Right ventricle myocardium inferior (tissue), 1 donor: Measurements from ENCODE around the gene NES. TPM values are rescaled to one million over a fixed set of nuclear protein-coding genes. Genes with fewer than 3 reads are reported as not detected.
A peak's percentile ranks its signal among the peaks of the same experiment; 100 is the strongest.

Source experiments
- ATAC-seq: fragments of 200-7000 bp; cut with Tn5 transposase; one replicate; pipeline ENCODE4 v1.9.1; 2020; ENCODE audit warnings: mild to moderate bottlenecking, moderate library complexity
- DNase-seq: peaks from one replicate; pipeline ENCODE4 v3.0.0; 2021; ENCODE audit errors: missing footprints
- intact Hi-C: fragments of 100-400 bp; cut with DNase I; formaldehyde crosslinking; loops from one replicate; pipeline ENCODE4 v1.11.0; 2022
- total RNA-seq: library from RNA; stranded (reverse); fragmentation: NEBNext Ultra II Directional; extraction: Animal tissue kit (Norgen Biotek cat#: 25700); gene quantifications from one replicate; pipeline ENCODE4 v1.2.1, GENCODE V29; 2021
- donor health status: DM: no; HTN: yes; CAD: no; lungs with severe emphysema.

NES gene
- total RNA-seq, 1 donor from 2014 or later = 131 TPM

DNA sequence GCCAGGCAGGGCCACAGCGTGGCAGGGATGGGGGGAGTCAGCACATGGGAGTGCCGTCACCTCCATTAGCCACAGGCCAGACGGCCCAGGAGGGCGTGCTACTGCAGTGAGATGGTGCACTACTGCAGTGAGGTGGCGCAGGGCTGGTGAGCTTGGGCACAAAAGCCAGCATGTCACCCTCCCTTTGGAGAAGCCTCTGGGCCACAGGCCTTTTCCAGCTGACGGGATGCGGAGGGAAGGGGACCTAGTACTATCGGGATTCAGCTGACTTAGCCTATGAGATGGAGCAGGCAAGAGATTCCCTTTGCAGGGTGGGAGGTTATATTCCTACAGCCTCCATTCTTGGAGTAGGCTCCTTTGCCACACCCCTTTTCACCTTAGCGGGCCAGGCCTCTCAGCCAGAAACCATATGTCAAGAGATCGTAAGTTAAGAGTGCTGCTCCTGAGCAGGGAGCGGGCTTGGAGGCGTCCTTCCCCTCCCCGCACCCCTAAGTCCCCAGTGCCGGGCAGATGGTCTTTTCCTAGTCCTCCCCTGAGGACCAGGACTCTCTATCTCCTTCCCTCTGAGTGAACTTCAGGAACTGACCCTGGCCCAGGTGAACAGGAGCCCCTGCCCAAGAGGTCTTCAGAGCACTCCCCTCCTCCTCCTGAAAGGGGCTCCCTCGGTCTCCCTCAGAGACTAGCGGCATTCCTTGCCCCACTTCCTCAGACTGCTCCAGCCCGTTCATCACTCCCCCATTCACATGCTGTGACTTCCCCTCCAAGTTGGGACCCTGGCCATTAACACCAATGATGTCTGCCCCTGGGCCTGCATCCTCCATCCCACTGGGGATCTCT lies 8.2 kb downstream of the NES start:
- intact Hi-C loops = loop anchor here (10.0 kb wide), 1 partner anchor 544 kb away; no protein-coding TSS in a partner anchor

DNA sequence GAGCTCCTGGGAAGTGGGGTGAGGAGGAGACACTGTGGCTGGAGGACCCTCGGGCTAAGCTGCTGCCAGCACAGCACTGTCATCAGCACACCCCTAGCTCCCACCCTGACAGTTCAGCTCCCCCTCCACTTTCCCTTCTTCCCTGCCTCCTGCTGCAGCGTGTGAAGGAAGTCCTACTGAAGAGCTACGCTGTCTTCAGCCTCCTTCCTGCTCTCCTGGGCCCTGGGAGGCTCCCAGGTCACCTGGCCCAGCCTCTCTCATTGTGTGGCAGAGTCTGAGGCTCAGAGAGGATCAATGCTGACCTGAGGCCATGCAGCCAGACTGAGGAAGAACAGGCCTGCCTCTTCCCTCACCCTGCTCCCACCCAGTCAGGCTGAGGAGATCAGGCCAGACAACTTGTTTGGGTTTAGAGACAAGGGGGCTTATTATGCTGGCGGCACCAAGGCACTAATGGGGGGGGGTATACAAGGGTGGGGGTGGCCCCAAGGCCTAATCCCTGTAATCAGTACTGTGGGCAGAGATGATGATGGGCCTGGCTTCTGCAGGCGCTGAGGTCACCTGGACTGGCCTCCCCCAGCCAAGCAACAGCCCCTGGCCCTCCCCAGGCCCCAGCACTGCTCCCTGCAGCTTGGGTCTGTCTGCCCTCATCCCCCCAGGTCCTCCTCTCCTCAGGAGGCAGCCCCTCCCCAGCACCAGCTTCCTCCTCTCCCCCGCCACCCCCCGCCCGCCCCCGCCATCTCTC lies 9.1 kb downstream of the NES start:
- no peak for ATAC-seq
- peak; percentile 23 for DNase-seq
- intact Hi-C loops = loop anchor here (10.0 kb wide), 1 partner anchor 543 kb away; no protein-coding TSS in a partner anchor

More for the DNA sequence above, 8.2 kb downstream of the NES start:
- ATAC-seq (no peak), DNase-seq (peak; percentile 37)

DNA sequence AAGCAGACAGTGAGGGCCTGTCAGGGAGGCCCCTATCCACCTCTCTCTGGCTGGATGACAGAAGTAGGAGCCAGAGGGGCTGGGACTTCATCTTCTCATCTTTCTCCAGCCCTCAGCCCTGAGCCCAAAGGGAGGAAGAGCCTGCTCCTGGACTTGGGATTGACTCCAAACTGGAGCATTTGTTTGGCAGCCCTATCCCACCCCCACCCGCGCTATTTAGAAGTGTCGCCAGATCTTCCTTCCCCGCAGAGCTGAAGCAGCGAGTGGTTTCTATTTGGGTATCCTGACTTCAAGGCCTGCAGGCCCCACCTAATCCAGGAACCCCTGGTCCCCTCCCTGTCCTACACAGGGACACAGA lies 9.6 kb downstream of the NES start:
- peak; percentile 59 for ATAC-seq
- intact Hi-C loops = loop anchor here (10.0 kb wide), 1 partner anchor 543 kb away; no protein-coding TSS in a partner anchor
- DNase-seq = peak; percentile 67

DNA sequence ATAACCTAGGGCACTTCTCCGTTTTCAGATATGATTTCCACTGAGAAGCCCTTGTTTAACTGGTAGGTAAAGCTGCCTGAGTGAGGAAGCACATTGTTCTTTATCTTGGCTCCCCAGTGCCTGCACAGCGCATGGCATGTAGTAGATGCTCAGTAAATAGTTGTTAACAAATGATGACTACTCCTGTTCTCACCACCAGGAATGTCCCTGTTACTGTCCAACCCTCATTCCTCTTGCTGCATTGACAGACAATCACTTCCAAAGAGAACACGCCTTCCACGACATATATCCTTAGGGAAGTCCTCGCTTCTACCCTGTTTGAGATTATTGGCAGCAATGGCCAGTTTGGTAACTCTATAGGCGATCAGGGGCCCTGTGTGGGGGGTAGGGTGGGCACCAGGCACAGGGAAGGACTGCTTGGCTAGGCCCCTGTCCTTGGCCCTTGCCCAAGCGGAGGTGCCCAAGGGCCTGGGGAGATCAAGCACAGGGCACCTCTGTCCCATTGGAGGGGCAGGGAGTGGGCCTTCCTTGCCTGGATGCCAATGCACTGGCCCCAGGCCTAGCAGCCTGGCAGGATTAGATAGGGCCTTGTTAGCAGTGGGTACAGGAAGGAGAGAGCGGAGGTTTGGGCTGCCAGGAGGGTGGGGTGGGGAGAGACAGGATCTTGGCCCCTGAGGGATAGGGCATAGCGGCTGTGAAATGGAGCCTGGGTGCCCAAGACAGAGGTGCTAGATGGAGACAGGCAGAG lies 10.2 kb downstream of the NES start:
- intact Hi-C loops = loop anchor here (10.0 kb wide), 1 partner anchor 542 kb away; no protein-coding TSS in a partner anchor
- DNase-seq = peak; percentile 1

DNA sequence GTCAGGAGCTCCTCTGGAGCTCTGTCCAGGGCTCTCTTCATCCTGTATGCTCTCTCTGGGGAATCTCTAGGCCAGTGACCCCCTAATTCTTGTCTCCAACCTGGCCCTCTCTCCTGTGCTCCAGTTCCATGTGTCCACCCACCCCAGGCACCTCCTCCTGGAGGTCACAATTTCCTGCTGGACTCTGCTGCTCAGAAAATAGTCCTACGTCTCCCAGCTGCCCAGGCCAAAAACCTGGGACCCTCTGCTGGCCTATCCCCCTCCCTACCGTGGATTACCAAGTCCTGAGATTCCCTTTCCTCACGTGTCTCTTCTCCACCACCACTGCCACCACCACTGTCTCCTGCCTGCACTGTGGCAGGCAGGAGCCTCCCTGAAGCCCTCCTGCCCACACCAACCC lies 11.7 kb downstream of the NES start:
- DNase-seq = peak; percentile 8
- ATAC-seq = no peak
- intact Hi-C loops = loop anchor here (10.0 kb wide), 1 partner anchor 541 kb away; no protein-coding TSS in a partner anchor

More for the DNA sequence above, 10.2 kb downstream of the NES start:
- ATAC-seq = peak; percentile 0

DNA sequence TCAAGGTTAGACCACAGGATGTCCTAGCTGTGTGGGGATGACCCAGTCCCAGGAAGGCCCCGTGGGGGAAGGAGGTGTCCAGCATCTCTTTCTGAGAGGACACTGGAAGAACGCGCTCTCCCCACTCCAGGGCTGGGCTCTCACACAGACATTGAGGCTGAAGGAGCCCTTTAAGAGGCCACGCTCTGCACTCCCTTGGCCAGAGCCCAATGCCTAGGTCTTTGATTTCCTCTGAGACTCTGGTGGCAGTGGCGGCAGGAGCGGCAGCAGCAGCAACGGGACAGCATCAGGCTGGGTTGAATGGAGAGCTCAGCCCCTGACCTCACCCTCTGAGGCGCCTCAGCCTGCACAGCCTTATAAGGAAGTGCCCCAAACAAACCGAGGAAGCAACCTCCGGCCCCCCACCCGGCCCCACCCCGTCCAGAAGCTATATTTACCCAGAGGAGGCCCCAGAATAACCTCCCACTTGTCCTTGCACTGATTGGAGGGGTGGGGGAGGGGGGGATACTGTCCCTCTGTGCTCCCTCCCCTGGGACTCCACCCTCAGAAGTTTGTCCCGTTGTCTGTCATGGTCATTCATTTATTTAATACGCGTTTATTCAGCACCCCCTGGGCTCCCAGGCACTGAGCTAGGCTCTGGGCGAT lies 12.3 kb downstream of the NES start:
- peak; percentile 55 for ATAC-seq
- intact Hi-C loops = loop anchor here (10.0 kb wide), 1 partner anchor 540 kb away; no protein-coding TSS in a partner anchor
- peak; percentile 80 for DNase-seq

DNA sequence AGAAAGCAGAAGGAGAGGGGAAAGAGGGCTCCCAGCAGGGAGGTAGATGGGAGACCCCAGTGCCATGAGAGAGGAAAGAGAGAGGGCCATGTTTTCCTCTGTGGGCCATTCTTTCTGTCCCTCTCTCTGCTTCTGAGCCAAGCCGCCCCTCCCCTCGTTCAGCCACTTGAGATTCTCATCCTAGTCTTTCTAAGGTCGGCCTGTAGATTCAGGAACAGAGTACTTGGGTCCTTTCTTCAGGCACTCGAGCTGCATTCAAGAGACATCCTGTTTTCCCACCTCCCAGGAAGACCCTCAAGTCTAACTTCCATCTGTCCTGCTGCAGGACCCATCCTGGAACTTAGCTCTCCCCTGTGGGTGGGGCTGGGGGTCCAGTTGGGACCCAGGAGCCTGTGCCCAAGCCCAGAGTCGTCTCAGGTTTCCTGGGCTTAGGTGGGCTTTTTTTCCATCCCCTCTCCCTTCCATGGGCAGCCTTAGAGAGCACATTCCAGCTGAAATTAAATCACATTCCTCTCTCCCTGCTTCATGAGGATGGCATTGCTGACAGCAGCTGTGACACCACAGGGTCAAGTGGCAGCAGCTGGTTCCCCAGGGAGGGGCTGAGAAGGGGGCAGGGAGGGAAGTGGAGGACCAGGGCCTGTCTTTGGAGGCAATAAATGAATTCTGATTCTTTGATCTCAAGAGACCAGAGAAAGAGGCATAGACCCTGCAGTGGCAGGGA lies 13.0 kb downstream of the NES start:
- intact Hi-C loops = loop anchor here (10.0 kb wide), 1 partner anchor 539 kb away; no protein-coding TSS in a partner anchor
- ATAC-seq (no peak), DNase-seq (peak; percentile 53)

DNA sequence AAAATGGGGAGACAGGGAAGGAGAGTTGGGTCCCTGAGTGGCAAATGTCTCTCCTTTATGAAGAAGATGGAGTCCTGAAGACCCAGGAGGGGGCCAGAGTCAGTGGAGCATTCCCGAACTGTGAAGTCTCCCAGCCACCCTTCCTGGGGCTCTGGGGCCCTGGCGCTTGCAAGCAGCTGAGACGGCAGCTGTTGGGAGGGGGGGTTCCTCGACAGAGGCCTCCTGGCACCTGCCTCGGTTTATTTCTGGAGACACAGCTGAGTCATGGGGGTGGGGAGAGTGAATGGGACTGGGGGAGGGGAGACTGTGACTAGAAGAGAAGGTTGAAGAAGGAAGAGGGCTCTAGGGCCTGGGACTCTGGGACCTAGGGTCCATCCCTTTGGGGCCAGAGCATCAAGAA lies 14.0 kb downstream of the NES start:
- ATAC-seq (no peak), DNase-seq (peak; percentile 50)
- intact Hi-C loops = loop anchor here (10.0 kb wide), 1 partner anchor 538 kb away; no protein-coding TSS in a partner anchor

DNA sequence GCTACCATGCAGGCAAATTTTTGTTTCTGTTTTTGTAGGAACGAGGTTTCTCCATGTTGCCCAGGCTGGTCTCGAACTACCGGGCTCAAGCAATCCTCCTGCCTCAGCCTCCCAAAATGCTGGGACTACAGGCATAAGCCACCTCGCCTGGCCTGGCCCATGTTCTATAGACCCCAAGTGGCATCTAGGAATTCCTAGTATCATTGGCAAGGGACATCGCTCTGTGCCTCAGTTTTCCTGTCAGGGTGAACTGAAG lies 14.5 kb downstream of the NES start:
- no peak for ATAC-seq
- DNase-seq = peak; percentile 49

DNA sequence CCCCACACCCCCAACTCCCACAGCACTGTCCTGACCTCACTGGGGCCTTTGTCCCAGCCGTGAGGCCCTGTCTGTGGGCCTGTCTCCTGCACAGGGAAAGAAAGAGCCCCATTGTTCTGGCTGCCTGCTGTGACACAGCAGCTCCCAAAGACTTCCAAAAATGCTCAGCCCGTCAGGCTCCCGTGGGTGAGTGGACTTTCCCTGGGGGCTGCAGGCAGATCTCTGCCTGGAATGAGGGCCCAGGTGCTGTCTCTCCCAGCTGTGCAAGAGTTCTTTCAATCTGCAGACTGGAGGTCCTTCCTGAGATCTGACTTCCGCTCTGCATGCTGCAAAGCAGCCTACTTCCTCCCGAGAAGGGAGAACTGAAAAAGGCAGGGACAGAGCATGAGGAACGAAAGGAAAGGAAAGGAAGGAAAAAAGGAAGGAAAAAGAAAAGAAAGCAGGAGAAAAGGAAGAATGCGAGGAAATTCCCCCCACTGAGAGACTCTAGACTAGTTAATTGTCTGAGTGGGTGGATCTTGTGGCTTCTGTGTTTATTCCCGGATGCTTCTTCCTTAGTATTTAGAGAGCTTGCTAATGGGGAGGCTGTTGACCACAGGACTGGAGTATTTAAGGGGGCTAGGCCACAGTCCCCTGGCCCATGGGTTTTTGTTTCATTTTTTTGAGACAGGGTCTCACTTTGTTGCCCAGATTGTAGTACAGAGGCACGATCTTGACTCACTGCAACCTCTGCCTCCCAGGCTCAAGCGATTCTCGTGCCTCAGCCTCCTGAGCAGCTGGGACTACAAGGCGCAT lies 15.0 kb downstream of the NES start:
- intact Hi-C loops = loop anchor here (10.0 kb wide), 1 partner anchor 537 kb away; no protein-coding TSS in a partner anchor

More for the DNA sequence above, 14.5 kb downstream of the NES start:
- intact Hi-C loops = loop anchor here (10.0 kb wide), 1 partner anchor 538 kb away; no protein-coding TSS in a partner anchor

DNA sequence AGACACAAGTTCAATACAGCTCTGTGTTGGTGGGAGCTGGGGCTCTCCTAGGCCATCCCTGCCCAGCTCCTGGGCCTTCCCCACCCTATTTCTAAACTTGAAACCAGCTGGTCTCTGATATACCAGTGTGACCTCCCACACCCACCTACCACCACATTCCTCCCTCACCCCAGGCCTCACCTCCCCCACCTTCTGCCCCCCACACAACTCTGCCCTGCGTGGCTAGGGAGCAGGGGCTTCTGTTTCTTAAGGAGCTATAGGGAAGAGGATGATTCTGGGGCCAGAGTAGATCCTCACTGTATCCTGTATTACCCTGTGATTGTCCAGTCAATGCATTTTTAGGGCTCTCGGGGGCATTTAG lies 16.5 kb downstream of the NES start:
- intact Hi-C loops = loop anchor here (1.0 to 10.0 kb wide), 3 partner anchors 18 to 536 kb away; no protein-coding TSS in a partner anchor
- DNase-seq (peak; percentile 61), ATAC-seq (no peak)

More for the DNA sequence above, 15.0 kb downstream of the NES start:
- DNase-seq (peak; percentile 49), ATAC-seq (no peak)

DNA sequence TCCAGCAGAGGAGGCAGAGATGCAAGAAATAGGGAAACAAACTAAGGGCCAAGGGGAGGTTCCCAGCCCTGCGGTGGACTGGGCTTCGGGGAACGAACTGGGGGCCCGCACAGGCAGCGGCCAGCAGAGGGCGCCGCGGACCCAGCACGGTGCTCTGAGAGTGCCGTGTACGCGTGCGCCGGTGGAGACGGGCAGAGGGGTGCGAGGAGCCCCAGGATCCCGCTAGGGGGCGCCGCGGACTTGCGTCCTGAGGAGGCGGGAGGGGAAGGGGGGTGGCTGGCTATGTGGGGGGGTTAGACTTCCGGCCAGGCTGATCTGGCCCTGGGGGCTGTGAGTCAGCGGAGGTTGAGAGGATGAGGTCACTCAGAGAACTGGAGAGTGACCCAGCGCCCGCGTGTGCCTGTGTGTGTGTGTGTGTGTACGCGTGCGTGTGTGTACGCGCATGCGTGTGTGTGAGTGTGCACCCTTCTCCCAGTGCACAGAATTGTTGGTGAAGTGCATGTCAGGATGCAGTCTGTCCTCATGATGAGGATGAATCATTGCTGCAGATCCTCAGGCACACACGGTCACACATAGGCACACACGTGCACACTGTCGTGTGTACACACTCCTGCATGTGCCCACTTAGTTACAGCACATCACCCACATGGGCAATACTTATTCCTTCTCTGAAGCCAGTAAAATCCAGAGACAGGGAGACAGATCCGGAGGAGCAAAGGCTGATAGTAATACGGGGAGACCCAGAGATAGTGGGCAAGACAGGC lies 17.0 kb downstream of the NES start:
- DNase-seq = peak; percentile 97
- intact Hi-C loops = loop anchor here (1.0 to 10.0 kb wide), 4 partner anchors 18 to 535 kb away; no protein-coding TSS in a partner anchor
- peak; percentile 90 for ATAC-seq

DNA sequence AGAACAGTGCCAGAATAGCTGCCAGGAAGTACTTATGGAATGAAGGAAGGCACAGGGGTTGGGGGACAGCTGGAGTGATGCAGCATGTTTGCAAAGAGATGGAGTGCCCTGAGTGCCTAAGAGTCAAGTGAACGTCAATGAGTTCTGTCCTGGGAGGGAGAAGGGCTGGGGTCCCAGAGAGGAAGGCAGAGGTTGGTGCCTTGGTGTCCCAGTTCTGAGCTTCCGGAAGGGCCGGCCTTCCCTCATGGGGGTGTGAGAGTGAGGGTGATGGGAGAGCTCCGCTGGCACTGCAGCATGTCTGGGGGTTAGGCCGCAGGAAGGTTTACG lies 17.6 kb downstream of the NES start:
- ATAC-seq (no peak), DNase-seq (no peak)
- intact Hi-C loops = loop anchor here (2.0 kb wide), 1 partner anchor 275 kb away; no protein-coding TSS in a partner anchor

DNA sequence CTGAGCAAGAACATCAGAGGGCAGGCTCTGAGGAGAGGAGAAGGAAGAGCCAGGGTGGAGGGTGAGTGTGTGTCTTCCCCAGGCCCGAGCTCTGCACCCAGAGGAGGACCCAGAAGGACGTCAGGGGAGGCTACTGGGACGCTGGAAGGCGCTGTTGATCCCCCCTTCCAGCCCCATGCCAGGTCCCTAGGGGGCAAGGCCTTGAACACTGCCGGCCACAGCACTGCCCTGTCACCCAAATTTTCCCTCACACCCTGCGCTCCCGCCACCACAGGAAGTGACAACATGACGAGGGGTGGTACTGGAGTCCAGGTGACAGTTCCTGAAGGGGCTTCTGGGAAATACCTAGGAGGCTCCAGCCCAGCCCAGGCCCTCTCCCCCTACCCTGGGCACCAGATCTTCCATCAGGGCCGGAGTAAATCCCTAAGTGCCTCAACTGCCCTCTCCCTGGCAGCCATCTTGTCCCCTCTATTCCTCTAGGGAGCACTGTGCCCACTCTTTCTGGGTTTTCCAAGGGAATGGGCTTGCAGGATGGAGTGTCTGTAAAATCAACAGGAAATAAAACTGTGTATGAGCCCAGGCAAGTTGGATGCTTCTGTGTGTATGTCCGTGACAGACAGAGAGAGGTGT lies 18.1 kb downstream of the NES start:
- DNase-seq (peak; percentile 33), ATAC-seq (no peak)
- intact Hi-C loops = loop anchor here (2.0 kb wide), 1 partner anchor 274 kb away; no protein-coding TSS in a partner anchor

DNA sequence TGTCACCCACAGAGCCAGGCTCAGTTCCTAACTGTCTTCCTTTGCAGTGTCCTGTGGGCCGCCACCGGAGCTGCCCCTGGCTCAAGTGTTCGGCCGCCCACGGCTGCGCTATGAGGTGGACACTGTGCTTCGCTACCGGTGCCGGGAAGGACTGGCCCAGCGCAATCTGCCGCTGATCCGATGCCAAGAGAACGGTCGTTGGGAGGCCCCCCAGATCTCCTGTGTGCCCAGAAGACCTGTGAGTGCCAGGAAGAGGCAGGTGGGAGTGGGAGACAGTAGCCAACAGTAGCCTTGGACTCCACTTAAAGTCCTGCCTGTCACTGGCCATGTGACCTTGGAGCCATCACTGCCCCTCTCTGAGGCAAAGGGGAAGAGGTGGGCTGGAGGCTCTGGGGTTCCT lies 18.7 kb downstream of the NES start:
- DNase-seq (peak; percentile 68), ATAC-seq (no peak)
- intact Hi-C loops = loop anchor here (2.0 kb wide), 1 partner anchor 274 kb away; no protein-coding TSS in a partner anchor
